Fibroblast of skin of right biceps (primary cell): Measurements from ENCODE around the gene RFTN2.
A peak's percentile ranks its signal among the peaks of the same experiment; 100 is the strongest.
"Not testable (repeated sequence)": the region's sequence is repeated elsewhere in the genome, so short reads cannot be mapped to it uniquely, and the experiment has no call there.

Source experiments
- DNase-seq: peaks from one replicate; pipeline ENCODE4 v3.0.0-alpha.2; 2013

Gene RFTN2, protein sequence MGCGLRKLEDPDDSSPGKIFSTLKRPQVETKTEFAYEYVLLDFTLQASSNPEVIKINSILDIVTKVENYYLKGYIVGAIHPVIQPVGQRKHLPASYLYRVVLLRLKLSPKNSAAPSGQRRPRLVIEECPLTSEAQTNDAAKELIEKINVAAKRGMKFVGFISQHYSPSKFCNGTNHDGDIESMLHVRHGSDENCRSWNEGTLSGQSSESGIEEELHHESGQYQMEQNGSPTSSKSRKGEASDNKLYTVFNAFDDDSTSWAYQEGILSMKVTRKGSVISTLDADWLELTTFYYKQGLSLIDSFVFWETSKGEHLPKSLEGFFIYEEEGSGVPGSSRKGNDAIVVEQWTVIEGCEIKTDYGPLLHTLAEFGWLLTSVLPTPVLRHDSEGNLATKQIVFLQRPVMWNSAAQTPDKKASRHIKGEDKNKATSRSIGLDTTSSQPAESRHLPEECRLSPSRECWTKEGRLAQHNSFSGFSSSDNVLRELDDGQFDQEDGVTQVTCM

DNA sequence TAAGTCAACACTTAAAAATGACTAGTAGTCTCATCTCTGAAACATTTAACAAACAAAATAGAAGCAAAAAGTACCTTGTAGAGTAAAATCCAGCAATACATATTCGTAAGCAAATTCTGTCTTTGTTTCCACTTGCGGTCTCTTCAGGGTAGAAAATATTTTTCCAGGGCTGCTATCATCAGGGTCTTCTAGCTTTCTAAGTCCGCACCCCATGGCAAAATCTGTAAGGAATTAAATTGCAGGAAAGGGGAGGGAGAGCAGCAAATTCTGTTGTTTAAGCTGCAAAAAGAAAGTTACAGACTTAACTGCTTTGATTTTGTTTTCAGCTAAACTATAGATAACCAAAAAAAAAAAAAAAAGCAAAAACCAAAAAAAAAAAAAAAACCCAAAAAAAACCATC is at the start of gene RFTN2:
Gene RFTN2, minus strand, starts transcription at position 342 of the 400 bp plus-strand sequence. Its CDS starts 129 bp downstream, at position 213.
- peak; percentile 31 for DNase-seq

DNA sequence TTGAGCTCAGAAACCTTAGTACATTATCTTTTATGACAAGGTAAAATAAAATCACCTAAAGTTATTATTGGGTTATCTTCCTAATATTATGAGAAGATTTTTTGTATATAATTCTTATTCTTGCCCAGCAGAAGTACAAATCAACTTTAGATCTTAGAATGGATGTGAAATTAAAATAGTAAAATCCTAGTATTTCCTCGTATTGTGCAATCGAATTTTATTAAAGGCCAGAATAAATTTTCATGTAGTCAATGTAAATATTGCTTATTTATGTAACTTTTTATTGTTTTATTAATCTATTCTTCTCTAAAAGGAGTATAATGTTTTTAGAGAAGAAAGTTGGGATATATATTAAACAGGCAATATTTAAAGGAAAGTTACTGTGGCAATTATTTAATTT is 42.5 kb upstream of the RFTN2 start:
- no peak for DNase-seq

DNA sequence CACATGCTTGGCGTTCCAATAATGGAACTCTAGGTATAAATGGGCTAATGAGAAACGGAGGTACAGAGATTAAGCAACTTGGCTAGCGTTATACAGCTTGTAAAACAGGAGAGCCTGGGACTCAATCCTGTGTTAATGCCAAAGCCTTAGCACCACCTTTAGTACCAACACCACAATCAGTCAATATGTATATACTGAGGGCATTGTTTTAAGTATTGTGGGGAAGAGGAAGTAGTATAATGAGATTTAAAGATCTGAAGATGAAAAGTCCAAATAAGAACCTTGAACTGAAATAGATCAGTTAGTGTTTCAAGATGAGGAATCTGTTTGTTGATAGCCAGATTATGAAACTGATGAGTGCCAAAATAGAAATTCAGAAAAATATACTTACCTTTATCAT is 37.9 kb upstream of the RFTN2 start:
- DNase-seq, result no peak

DNA sequence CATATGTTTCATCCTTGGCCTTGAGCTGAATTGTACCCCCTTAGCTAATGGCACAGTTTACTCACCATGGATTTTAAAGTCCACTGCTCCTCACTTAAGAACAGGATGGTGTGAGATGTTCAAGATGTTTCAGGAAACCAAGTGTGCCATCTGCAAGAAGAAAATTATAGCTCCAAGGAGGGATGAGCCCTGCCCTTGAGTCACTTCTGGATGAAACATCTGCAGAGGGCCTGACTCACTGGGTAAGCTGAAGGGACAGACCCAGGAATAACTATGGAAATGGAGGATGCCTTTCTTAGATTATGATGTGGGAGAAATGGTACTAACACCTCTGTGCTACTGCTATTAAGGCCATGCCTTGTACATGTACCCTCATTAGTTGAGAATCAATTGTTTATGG is 36.2 kb upstream of the RFTN2 start:
- DNase-seq, result no peak

DNA sequence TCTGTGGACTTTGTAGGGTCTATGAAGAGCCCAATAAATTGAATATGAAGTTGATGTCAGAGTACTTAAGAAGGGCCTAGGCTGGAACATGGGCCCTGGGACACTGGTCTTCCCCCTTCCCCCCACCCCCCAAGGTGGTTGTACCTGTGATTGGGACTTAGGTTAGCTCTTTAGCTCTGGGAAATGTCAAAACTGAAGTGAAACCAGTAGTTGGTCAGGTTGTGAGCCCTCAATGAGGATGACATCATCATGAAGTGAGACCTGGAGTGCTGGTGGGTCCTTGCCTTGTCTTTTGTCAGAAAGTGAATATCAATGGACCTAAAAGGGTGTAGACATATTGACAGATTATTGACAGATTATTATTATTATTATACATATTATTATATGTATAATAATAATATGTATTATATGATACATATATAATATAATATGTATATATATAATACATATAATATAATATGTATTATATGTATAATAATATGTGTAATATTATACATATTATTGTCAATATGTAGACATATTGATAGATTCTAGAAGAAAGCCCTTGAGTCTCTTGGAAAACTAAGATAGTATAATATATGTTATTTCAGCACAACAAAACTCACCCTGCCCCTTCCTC is 35.1 kb upstream of the RFTN2 start:
- DNase-seq, result no peak

DNA sequence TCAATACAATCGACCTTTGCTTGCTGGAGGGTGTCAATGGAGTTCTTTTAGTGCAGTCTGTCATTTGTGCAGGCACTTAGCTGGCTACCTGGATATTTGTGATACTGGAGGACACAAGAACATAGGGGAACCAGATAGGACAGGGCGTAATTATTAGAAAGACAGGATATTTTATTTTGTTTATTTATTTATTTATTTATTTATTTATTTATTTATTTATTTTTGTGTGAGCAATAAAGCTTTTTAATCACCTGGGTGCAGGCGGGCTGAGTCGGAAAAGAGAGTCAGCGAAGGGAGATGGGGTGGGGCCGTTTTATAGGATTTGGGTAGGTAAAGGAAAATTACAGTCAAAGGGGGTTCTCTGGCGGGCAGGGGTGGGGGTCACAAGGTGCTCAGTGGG is 33.8 kb upstream of the RFTN2 start:
- not testable (repeated sequence) for DNase-seq

DNA sequence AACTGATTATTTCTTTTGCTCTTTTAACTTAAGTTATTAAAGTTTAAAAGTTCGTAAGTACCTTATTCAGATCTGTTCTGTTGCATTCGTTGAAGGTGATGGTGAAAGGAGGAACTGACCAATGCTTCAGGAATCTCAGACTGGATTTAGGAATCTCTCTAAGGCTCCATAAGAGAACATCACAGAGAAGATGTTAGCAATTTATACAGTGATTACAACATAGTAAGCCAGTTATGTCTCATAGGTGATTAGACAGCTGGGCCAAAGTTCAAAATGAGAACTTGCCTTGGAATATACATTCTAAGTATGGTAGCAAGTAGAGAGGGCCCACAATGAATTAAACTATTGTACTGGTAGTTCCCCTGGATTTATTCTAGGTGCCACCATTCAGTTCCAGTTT is 32.9 kb upstream of the RFTN2 start:
- DNase-seq, result peak; percentile 76

DNA sequence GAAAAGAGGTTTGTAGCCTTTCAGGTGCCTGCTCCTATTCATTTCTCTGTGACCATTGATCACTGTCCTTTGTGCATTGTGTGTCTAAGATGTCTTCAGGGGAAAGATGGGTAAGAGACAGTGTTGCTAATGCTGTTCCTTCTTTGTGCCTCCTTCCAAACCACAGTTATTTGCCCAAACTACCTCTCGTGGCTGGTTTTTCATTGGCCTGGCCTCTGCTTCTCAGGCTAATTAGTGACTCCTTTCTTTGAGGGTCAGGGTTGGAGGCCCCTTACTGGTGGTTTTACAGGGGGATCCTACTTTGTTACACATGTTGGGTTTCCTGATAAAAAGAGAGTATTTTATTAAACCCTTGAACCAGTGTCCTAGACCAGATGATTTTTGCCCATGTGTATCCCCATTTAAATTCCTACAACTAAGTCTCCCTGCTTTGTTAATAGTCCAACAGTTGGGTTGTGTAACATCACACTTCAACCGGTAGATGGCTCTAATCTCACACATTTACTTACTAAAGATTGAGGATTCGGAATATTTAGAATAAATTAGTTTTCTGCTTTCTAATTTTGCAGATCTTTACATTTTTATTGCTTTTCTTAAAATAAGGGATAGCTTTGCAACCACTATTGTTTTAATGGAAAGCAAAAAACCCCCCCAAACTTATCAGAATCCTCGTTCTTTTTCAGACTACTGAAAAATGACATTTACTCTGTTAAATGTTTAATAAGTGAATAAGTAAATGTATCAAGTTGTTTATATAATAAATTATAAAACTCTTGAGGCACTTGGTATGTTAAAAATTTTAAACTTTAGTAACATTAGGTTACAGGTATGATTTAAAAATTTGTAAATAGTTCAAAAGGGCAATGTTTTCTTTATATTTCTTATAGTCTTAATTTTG is 32.2 kb upstream of the RFTN2 start:
- peak; percentile 62 for DNase-seq

DNA sequence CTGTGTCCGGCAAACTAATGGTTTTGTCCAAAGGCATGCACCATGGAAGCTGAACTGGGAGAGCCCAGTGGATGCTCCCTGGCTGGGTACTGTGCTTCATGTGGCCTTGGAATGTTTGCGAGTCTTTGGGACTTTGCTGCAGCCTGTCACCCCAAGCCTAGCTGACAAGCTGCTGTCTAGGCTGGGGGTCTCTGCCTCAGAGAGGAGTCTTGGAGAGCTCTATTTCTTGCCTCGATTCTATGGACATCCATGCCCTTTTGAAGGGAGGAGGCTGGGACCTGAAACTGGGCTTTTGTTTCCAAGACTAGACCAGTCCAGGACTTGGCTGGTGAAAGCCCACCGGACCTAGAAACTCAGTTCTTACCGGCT is 31.4 kb upstream of the RFTN2 start:
- no peak for DNase-seq

DNA sequence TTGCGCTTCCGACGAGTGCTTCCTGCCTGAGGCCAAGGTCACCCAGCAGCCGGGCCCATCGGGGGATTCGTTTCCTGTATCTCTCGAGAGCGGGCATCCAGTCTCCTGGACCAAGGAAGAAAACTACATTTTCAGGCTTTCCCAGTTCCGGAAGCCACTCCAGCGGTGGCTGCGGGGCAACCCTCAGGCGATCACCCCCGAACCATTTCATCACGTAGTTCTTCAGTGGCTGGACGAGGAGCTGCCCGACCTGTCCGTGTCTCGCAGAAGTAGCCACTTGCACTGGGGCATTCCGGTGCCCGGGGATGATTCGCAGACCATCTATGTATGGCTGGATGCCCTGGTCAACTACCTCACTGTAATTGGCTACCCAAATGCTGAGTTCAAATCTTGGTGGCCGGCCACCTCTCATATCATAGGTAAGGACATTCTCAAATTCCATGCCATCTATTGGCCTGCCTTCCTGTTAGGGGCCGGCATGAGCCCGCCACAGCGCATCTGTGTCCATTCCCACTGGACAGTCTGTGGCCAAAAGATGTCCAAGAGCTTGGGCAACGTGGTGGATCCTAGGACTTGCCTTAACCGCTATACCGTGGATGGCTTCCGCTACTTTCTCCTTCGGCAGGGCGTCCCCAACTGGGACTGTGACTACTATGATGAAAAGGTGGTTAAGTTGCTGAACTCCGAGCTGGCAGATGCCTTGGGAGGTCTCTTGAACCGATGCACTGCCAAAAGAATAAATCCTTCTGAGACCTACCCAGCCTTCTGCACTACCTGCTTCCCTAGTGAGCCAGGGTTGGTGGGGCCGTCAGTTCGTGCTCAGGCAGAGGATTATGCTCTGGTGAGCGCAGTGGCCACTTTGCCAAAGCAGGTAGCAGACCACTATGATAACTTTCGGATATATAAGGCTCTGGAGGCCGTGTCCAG is 30.8 kb upstream of the RFTN2 start:
- DNase-seq, result no peak

DNA sequence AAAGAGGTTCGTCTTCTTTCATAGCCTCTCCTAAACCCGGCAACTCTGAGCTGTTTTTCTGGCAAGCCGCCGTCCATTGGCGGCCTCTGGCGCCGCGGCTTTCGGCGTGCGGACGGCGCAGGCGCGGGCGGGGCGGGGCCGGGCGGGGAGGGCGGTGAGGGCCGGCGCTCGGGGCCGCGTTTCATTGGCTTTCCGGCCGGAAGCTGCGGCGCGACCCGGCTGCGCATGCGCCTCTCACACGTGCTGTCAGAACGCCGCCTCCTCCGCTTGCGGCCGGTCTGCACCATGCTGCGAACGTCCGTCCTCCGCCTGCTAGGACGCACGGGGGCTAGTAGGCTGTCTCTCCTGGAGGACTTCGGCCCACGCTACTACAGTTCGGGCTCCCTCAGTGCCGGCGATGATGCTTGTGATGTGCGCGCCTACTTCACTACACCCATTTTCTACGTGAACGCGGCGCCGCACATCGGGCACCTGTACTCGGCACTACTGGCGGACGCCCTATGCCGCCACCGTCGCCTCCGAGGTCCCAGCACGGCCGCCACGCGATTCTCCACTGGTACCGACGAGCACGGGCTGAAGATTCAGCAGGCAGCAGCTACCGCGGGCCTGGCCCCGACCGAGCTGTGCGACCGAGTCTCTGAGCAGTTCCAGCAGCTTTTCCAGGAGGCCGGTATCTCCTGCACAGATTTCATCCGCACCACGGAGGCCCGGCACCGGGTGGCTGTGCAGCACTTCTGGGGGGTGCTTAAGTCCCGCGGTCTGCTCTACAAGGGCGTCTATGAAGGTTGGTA is 29.9 kb upstream of the RFTN2 start, which contains the start of gene MARS2:
Gene MARS2, plus strand, starts transcription at position 249 of the 791 bp plus-strand sequence. Its CDS starts 37 bp downstream, at position 286.
- peak; percentile 92 for DNase-seq

DNA sequence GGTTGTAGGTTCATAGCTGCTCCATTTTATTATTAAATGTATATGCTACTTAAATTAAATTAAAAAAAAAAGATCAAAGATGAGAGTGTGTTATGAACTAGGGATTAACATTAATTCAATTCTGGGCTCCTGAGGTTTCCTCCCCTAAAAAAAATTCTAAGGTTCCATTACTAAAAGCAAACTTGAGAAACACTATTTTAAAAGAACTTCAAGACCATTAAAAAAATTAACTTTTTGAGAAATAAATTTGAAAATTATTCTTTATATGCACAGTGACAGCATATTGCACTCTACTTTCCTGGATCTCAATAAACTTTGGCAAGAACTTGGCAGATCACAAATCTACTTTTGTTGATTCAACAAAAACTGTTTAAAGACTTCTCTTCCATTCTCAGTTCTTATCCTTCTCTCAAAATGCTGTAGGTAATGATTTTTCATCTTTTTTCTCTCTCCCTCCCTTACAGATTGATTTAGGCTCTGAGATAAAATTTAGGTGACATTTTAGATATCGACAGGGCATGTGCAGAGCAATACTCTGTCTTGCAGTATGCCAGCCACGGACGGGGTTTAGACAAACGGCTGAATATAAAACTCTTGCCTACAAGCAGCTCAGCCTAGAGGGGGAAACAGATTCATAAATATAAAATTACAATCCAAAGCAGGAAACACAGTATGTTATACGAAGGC is 29.2 kb upstream of the RFTN2 start:
- no peak for DNase-seq

DNA sequence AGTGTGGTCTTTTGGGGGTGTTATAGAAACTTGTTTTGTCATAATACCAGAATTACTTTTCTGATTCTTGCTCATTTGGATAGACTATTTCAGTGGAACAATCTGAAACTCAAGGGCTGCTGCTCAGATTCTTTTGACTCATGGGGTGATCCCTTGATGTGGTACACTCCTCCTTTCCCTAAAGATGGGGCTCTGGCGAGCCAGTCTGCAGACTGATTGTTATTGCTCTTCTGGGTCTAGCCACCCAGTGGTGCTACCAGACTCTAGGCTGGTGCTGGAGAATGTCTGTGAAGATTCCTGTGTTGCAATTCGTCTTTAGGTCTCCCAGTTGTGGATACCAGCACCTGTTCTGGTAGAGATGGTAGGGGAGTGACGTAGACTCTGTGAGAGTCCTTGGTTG is 25.6 kb upstream of the RFTN2 start:
- DNase-seq, result no peak

DNA sequence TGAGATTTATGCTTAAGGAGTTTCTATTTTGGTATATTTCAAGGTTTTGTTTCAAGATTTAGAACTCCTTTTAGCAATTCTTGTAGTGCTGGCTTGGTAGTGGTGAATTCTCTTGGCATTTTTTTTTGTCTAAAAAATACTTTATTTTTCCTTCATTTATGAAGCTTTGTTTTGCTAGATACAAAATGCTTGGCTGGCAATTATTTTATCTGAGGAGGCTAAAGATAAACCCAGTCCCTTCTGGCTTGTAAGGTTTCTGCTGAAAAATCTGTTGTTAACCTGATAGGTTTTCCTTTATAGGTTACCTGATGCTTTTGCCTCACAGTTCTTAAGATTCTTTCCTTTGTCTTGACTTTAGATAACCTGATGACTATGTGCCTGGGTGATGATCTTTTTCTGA is 24.3 kb upstream of the RFTN2 start:
- not testable (repeated sequence) for DNase-seq

DNA sequence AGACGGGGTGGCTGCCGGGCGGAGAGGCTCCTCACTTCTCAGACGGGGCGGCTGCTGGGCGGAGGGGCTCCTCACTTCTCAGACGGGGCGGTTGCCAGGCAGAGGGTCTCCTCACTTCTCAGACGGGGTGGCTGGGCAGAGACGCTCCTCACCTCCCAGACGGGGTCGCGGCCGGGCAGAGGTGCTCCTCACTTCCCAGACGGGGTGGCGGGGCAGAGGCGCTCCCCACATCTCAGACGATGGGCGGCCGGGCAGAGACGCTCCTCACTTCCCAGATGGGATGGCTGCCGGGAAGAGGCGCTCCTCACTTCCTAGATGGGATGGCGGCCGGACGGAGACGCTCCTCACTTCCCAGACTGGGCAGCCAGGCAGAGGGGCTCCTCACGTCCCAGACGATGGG is 21.2 kb upstream of the RFTN2 start:
- not testable (repeated sequence) for DNase-seq

DNA sequence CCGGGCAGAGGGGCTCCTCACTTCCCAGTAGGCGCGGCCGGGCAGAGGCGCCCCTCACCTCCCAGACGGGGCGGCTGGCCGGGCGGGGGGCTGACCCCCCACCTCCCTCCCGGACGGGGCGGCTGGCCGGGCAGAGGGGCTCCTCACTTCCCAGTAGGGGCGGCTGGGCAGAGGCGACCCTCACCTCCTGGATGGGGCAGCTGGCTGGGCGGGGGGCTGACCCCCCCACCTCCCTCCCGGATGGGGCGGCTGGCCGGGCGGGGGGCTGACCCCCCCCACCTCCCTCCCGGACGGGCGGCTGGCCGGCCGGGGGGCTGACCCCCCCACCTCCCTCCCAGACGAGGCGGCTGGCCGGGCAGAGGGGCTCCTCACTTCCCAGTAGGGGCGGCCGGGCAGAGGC is 20.6 kb upstream of the RFTN2 start:
- DNase-seq, result not testable (repeated sequence)

DNA sequence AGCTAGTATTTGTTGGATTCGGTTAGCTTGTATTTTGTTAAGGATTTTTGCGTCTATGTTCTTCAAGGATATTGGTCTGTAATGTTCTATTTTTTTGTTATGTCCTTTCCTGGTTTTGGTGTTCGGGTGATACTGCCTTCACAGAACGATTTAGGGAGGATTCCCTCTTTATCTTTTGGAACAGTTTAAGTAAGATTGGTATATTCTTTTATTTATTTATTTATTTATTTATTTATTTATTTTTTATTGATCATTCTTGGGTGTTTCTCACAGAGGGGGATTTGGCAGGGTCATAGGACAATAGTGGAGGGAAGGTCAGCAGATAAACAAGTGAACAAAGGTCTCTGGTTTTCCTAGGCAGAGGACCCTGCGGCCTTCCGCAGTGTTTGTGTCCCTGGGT is 19.8 kb upstream of the RFTN2 start:
- not testable (repeated sequence) for DNase-seq

DNA sequence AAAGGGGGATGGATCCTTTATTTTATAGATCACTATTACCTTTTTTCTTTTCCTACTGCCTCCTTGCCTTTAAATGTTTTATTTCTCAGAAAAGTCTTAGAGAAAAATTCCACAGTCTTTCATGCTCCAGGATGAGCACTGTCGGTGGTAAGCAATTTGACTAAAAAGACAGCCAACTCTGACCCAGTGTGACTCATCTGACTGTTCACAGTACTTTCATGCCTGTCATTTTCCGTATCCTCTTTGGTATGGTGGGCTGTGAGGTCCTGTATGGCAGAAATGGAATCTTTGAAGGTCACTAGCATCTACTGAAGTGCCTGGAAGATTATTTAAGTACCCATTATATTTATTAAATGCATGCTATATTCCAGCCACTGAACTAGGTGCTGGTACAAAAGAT is 2.1 kb upstream of the RFTN2 start:
- DNase-seq, result peak; percentile 71

DNA sequence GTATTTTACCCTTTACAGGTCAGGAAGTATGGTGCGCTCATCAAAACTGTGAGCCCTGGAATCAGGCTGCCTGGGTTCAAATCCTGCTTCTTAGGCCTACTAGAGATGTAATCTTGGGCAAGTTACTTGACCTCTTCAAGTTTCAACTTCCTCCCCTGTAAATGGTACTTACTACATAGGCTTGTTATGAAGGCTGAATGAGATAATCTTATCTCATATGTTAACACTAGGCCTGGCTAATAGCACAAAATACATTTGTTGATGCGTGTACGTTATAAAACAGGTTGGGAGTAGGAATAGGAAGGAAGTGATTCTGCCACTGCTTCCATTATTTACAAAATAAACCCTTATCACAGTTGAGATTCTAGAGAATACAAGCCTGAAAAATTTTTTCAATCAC is 1.7 kb upstream of the RFTN2 start:
- DNase-seq, result no peak

DNA sequence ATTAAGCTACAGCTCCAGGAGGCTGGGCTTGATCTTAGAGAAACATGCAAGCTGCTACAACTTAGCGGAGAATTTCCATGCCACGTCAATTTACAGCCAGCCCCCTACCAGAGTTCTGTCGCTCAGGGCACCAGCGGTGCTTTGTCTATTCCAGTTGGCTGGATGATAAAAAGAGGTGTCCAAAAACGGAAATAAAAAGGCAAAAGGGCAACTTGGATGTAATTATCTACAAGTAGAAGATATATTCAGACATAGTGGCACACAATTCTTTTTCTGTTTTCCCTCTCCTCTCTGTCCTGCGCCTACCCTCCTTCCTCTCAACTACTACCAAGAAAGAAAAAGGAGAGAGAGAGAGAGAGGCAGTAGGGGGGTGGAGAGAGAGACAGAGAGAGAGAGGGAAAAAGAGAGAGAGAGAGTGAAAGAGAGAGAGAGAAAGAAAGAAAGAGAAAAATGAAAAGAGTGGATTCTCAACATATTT is 363 bp upstream of the RFTN2 start:
- DNase-seq, result peak; percentile 83
